ENCODE measurements around the gene ZBED6.
"Not testable (repeated sequence)": the region's sequence is repeated elsewhere in the genome, so short reads cannot be mapped to it uniquely, and the experiment has no call there.

ZBED6 gene

GRCh38 chr1:203826175-203826574 lies 30.8 kb downstream of the ZBED6 start:
- no peak for DNase-seq (ENCODE audit: low spot score)
- H3K4me3 ChIP-seq = no peak overlapping the region
- no peak for TF ChIP-seq CTCF (IDR thresholded peaks at IDR 0.05)
- H3K27ac ChIP-seq = no peak overlapping the region

GRCh38 chr1:203828002-203828401 lies 32.6 kb downstream of the ZBED6 start:
- no peak overlapping the region for H3K4me3 ChIP-seq
- peak overlapping the region in 1 of 2 donors; percentile 53 for H3K27ac ChIP-seq
- no peak for DNase-seq (ENCODE audit: low spot score)
- no peak for TF ChIP-seq CTCF (IDR thresholded peaks at IDR 0.05)

- peak overlapping the region; percentile 31 to 53 for H3K27ac ChIP-seq
- no peak for DNase-seq (ENCODE audit: low spot score)
- no peak for TF ChIP-seq CTCF (IDR thresholded peaks at IDR 0.05)
- no peak overlapping the region for H3K4me3 ChIP-seq
Measured at GRCh38 chr1:203828503-203828902, 33.1 kb downstream of the ZBED6 start.

- DNase-seq (ENCODE audit: low spot score) = not testable (repeated sequence)
- peak overlapping the region; percentile 22 for H3K4me3 ChIP-seq
- H3K27ac ChIP-seq = peak overlapping the region; percentile 31 to 60
Measured at GRCh38 chr1:203829247-203829646, 33.8 kb downstream of the ZBED6 start.

GRCh38 chr1:203835476-203835875 lies 40.1 kb downstream of the ZBED6 start:
- no peak overlapping the region for H3K4me3 ChIP-seq
- no peak for TF ChIP-seq CTCF (IDR thresholded peaks at IDR 0.05)
- no peak overlapping the region for H3K27ac ChIP-seq
- no peak for DNase-seq (ENCODE audit: low spot score)

- H3K27ac ChIP-seq = peak overlapping the region in 1 of 2 donors; percentile 36
- H3K4me3 ChIP-seq = no peak overlapping the region
- no peak for TF ChIP-seq CTCF (IDR thresholded peaks at IDR 0.05)
- no peak for DNase-seq (ENCODE audit: low spot score)
Measured at GRCh38 chr1:203839081-203839480, 43.7 kb downstream of the ZBED6 start.

GRCh38 chr1:203840208-203840808 lies 44.9 kb downstream of the ZBED6 start:
- Histone ChIP-seq H3K27ac (no peak overlapping the region), H3K4me3 (no peak overlapping the region)
- TF ChIP-seq CTCF (IDR thresholded peaks at IDR 0.05) = no peak
- no peak for DNase-seq (ENCODE audit: low spot score)

GRCh38 chr1:203842559-203842876 lies 47.1 kb downstream of the ZBED6 start:
- DNase-seq (ENCODE audit: low spot score) = no peak
- no peak for TF ChIP-seq CTCF (IDR thresholded peaks at IDR 0.05)
- Histone ChIP-seq H3K27ac (no peak overlapping the region), H3K4me3 (no peak overlapping the region)

Data from coronary artery (tissue), 2 donors.